ENCODE measurements around the gene IRF6.

IRF6 gene

DNA sequence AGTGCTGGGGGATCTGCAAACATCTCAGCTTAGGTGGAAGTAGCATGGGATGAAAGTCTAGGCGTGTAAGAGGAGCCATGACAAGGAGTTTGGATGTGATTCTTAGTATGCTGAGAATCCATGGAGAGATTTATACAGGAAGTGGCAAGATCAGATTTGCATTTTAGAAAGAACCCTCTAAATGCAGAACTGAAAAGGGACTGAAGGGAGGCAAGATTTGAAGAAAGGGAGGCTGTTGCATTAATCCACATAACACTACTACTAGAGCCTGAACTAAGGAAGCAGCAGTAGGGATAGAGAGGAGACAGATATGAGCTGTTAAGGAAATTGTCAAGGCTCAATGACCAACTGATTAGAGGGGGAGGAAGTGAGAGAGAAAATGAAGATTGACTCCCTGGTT, 31.4 kb downstream of the IRF6 start:
- no peak overlapping the region for H2AFZ ChIP-seq (ENCODE audit: low read depth, low read length)

DNA sequence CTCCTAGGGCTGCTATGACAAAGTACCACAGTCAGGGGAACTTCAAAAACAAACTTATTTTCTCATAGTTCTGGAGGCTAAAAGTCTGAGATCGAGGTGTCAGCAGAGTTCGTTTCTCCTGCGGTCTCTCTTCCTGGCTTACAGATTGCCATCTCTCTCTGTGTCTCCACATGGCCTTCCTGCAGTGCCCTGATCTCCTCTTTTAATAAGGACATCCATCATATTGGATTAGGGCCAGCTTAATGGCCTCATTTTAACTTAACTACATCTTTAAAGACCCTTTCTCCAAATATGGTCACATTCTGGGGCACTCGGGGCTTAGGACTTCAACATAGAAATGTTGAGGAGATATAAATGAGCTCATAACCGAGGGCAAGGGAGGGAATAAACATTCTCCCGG, 33.8 kb downstream of the IRF6 start:
- no peaks in the 10 kb centered on the region for H3K27me3 ChIP-seq (ENCODE audit: insufficient read depth, low read length)
- no peak overlapping the region for H2AFZ ChIP-seq (ENCODE audit: low read depth, low read length)
- H3K9me3 ChIP-seq (ENCODE audit: low read length), result no peaks in the 10 kb centered on the region
- H3K4me3 ChIP-seq (ENCODE audit: low read length), result no peak overlapping the region
- no peaks in the 10 kb centered on the region for H3K36me3 ChIP-seq (ENCODE audit: insufficient read depth, low read length)
- no peaks in the 10 kb centered on the region for H3K4me1 ChIP-seq (ENCODE audit: insufficient read depth, low read length)

More for the DNA sequence above, 31.4 kb downstream of the IRF6 start:
- Histone ChIP-seq H3K4me1 (ENCODE audit: insufficient read depth, low read length) (no peaks in the 10 kb centered on the region), H3K9me3 (ENCODE audit: low read length) (no peaks in the 10 kb centered on the region), H3K4me3 (ENCODE audit: low read length) (no peak overlapping the region), H3K27me3 (ENCODE audit: insufficient read depth, low read length) (no peaks in the 10 kb centered on the region), H3K36me3 (ENCODE audit: insufficient read depth, low read length) (no peaks in the 10 kb centered on the region)

DNA sequence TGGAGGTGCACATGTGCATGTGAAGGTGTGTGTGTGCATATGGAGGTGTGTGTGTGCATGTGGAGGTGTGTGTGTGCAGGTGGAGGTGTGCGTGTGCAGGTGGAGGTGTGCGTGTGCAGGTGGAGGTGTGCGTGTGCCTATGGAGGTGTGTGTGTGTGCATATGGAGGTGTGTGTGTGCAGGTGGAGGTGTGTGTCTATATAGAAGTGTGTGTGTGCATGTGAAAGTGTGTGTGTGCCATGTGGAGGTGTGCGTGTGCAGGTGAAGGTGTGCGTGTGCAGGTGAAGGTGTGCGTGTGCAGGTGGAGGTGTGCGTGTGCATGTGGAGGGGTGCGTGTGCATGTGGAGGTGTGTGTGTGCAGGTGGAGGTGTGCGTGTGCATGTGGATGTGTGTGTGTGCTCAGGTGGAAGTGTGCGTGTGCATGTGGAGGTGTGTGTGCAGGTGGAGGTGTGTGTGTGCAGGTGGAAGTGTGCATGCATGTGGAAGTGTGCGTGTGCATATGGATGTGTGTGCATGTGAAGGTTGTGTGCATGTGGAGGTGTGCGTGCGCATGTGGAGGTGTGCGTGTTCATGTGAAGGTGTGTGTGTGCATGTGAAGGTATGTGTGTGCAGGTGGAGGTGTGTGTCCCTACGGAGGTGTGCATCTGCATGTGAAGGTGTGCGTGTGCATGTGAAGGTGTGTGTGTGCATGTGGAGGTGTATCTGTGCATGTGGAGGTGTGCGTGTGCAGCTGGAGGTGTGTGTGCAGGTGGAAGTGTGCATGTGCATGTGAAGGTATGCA, 35.1 kb downstream of the IRF6 start:
- Histone ChIP-seq H3K4me3 (ENCODE audit: low read length) (no peak overlapping the region), H3K36me3 (ENCODE audit: insufficient read depth, low read length) (no peaks in the 10 kb centered on the region), H3K4me1 (ENCODE audit: insufficient read depth, low read length) (no peaks in the 10 kb centered on the region), H2AFZ (ENCODE audit: low read depth, low read length) (no peak overlapping the region), H3K9me3 (ENCODE audit: low read length) (no peaks in the 10 kb centered on the region), H3K27me3 (ENCODE audit: insufficient read depth, low read length) (no peaks in the 10 kb centered on the region)

GRCh38 chr1:209769971-209770370, 36.0 kb downstream of the IRF6 start:
- H3K4me1 ChIP-seq (ENCODE audit: insufficient read depth, low read length), result no peaks in the 10 kb centered on the region
- H2AFZ ChIP-seq (ENCODE audit: low read depth, low read length), result no peak overlapping the region
- no peaks in the 10 kb centered on the region for H3K27me3 ChIP-seq (ENCODE audit: insufficient read depth, low read length)
- no peaks in the 10 kb centered on the region for H3K36me3 ChIP-seq (ENCODE audit: insufficient read depth, low read length)
- H3K9me3 ChIP-seq (ENCODE audit: low read length), result no peaks in the 10 kb centered on the region
- H3K4me3 ChIP-seq (ENCODE audit: low read length), result no peak overlapping the region

GRCh38 chr1:209769171-209769904, 36.6 kb downstream of the IRF6 start:
- H3K9me3 ChIP-seq (ENCODE audit: low read length), result no peaks in the 10 kb centered on the region
- no peak overlapping the region for H2AFZ ChIP-seq (ENCODE audit: low read depth, low read length)
- H3K4me1 ChIP-seq (ENCODE audit: insufficient read depth, low read length), result no peaks in the 10 kb centered on the region
- H3K36me3 ChIP-seq (ENCODE audit: insufficient read depth, low read length), result no peaks in the 10 kb centered on the region
- H3K27me3 ChIP-seq (ENCODE audit: insufficient read depth, low read length), result no peaks in the 10 kb centered on the region
- H3K4me3 ChIP-seq (ENCODE audit: low read length), result no peak overlapping the region

DNA sequence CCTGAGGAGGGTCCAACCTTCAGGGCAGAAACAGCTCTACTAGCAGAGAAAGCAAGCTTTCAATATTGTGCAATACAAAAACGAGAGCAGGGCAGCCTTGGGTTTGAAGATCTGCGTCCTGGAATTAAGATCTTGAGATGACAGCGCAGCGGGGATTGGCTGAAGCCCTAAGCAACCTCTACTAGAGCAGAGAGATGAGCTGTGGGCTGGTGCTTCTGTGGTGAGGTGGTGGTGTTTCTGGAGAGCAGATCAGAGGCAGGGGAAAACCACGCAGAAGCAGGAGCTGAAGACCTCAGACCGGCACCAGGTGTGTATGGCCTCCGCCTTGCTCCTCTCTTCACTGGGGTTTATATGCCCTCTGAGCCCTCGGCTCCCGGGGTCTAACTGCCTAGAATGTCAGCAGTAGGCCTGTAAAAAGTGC, 37.6 kb downstream of the IRF6 start:
- Histone ChIP-seq H3K4me3 (ENCODE audit: low read length) (no peak overlapping the region), H3K4me1 (ENCODE audit: insufficient read depth, low read length) (no peaks in the 10 kb centered on the region)

DNA sequence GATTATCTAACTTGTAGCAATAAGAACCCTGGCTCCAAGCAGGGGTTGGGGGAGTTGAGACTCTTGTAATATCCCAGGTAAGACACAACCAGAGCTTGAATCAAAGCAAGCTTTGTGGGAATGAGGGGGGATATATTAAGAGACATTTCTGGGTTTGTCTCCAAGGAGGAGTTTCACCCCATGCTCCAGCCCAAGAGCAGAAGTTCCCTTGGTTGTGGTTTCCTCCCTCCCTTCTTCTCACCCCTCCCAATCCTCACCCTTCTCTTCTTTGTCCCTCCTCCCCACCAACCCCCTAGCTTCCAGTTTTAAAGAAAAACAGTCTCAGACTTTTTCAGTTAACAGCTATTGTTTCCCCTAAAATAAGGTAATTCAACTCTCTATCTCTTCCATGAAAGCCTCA, 38.2 kb downstream of the IRF6 start:
- H3K4me3 ChIP-seq (ENCODE audit: low read length), result no peak overlapping the region
- H3K4me1 ChIP-seq (ENCODE audit: insufficient read depth, low read length), result no peaks in the 10 kb centered on the region
- no peaks in the 10 kb centered on the region for H3K9me3 ChIP-seq (ENCODE audit: low read length)
- H3K36me3 ChIP-seq (ENCODE audit: insufficient read depth, low read length), result no peaks in the 10 kb centered on the region
- no peak overlapping the region for H2AFZ ChIP-seq (ENCODE audit: low read depth, low read length)
- no peaks in the 10 kb centered on the region for H3K27me3 ChIP-seq (ENCODE audit: insufficient read depth, low read length)

More for the DNA sequence above, 37.6 kb downstream of the IRF6 start:
- Histone ChIP-seq H2AFZ (ENCODE audit: low read depth, low read length) (no peak overlapping the region), H3K9me3 (ENCODE audit: low read length) (no peaks in the 10 kb centered on the region), H3K36me3 (ENCODE audit: insufficient read depth, low read length) (no peaks in the 10 kb centered on the region), H3K27me3 (ENCODE audit: insufficient read depth, low read length) (no peaks in the 10 kb centered on the region)

GRCh38 chr1:209767096-209767495, 38.8 kb downstream of the IRF6 start:
- no peaks in the 10 kb centered on the region for H3K4me1 ChIP-seq (ENCODE audit: insufficient read depth, low read length)
- H2AFZ ChIP-seq (ENCODE audit: low read depth, low read length), result no peak overlapping the region
- no peaks in the 10 kb centered on the region for H3K9me3 ChIP-seq (ENCODE audit: low read length)
- H3K36me3 ChIP-seq (ENCODE audit: insufficient read depth, low read length), result no peaks in the 10 kb centered on the region
- no peaks in the 10 kb centered on the region for H3K27me3 ChIP-seq (ENCODE audit: insufficient read depth, low read length)
- H3K4me3 ChIP-seq (ENCODE audit: low read length), result no peak overlapping the region

GRCh38 chr1:209766051-209766450, 39.9 kb downstream of the IRF6 start:
- H3K4me3 ChIP-seq (ENCODE audit: low read length), result no peak overlapping the region

GRCh38 chr1:209761011-209761635, 44.8 kb downstream of the IRF6 start:
- Histone ChIP-seq H3K27me3 (ENCODE audit: insufficient read depth, low read length) (peaks cover 4% of the 10 kb centered on the region), H3K4me1 (ENCODE audit: insufficient read depth, low read length) (no peaks in the 10 kb centered on the region), H3K36me3 (ENCODE audit: insufficient read depth, low read length) (no peaks in the 10 kb centered on the region), H3K4me3 (ENCODE audit: low read length) (no peak overlapping the region), H2AFZ (ENCODE audit: low read depth, low read length) (no peak overlapping the region), H3K9me3 (ENCODE audit: low read length) (no peaks in the 10 kb centered on the region)

More at GRCh38 chr1:209766051-209766450, 39.9 kb downstream of the IRF6 start:
- no peaks in the 10 kb centered on the region for H3K36me3 ChIP-seq (ENCODE audit: insufficient read depth, low read length)
- peaks cover 4% of the 10 kb centered on the region for H3K27me3 ChIP-seq (ENCODE audit: insufficient read depth, low read length)
- H2AFZ ChIP-seq (ENCODE audit: low read depth, low read length), result no peak overlapping the region
- H3K9me3 ChIP-seq (ENCODE audit: low read length), result no peaks in the 10 kb centered on the region
- no peaks in the 10 kb centered on the region for H3K4me1 ChIP-seq (ENCODE audit: insufficient read depth, low read length)

GRCh38 chr1:209759829-209760359, 46.0 kb downstream of the IRF6 start:
- Histone ChIP-seq H2AFZ (ENCODE audit: low read depth, low read length) (no peak overlapping the region), H3K4me1 (ENCODE audit: insufficient read depth, low read length) (no peaks in the 10 kb centered on the region), H3K9me3 (ENCODE audit: low read length) (no peaks in the 10 kb centered on the region), H3K27me3 (ENCODE audit: insufficient read depth, low read length) (peaks cover 4% of the 10 kb centered on the region), H3K36me3 (ENCODE audit: insufficient read depth, low read length) (no peaks in the 10 kb centered on the region), H3K4me3 (ENCODE audit: low read length) (no peak overlapping the region)

GRCh38 chr1:209758400-209758799, 47.5 kb downstream of the IRF6 start:
- Histone ChIP-seq H3K4me3 (ENCODE audit: low read length) (no peak overlapping the region), H3K4me1 (ENCODE audit: insufficient read depth, low read length) (no peaks in the 10 kb centered on the region), H3K27me3 (ENCODE audit: insufficient read depth, low read length) (peaks cover 4% of the 10 kb centered on the region), H2AFZ (ENCODE audit: low read depth, low read length) (no peak overlapping the region), H3K36me3 (ENCODE audit: insufficient read depth, low read length) (no peaks in the 10 kb centered on the region), H3K9me3 (ENCODE audit: low read length) (no peaks in the 10 kb centered on the region)
